HG03439 (cell line): ENCODE data around the gene COL23A1.

Experiments used
- ATAC-seq: cut with Tn5 transposase; IDR thresholded peaks from one replicate; pipeline ENCODE4 v1.9.1; 2021; ENCODE audit warnings: mild to moderate bottlenecking, moderate library complexity; ENCODE audit not compliant: unreplicated experiment

The COL23A1 gene

GRCh38 chr5:178349075-178349511, 241.1 kb downstream of the COL23A1 start:
- no peak for ATAC-seq

- no peak for ATAC-seq
Observed at GRCh38 chr5:178348356-178349074, 241.7 kb downstream of the COL23A1 start.

- no peak for ATAC-seq
Observed at GRCh38 chr5:178347956-178348355, 242.2 kb downstream of the COL23A1 start.

GRCh38 chr5:178346607-178347334, 243.4 kb downstream of the COL23A1 start:
- no peak for ATAC-seq

- ATAC-seq, result no peak
Observed at GRCh38 chr5:178343306-178343705, 246.9 kb downstream of the COL23A1 start.

GRCh38 chr5:178341851-178342140, 248.4 kb downstream of the COL23A1 start:
- no peak for ATAC-seq

GRCh38 chr5:178341091-178341850, 248.9 kb downstream of the COL23A1 start:
- ATAC-seq, result no peak

- no peak for ATAC-seq
Observed at GRCh38 chr5:178340637-178341036, 249.6 kb downstream of the COL23A1 start.

- no peak for ATAC-seq
Observed at GRCh38 chr5:178340187-178340586, 250.0 kb downstream of the COL23A1 start.

GRCh38 chr5:178339272-178339671, 250.9 kb downstream of the COL23A1 start:
- no peak for ATAC-seq

- no peak for ATAC-seq
Observed at GRCh38 chr5:178338750-178339144, 251.4 kb downstream of the COL23A1 start.

- no peak for ATAC-seq
Observed at GRCh38 chr5:178338126-178338749, 252.0 kb downstream of the COL23A1 start.

- ATAC-seq, result no peak
Observed at GRCh38 chr5:178337334-178337741, 252.9 kb downstream of the COL23A1 start.

- no peak for ATAC-seq
Observed at GRCh38 chr5:178336889-178337288, 253.3 kb downstream of the COL23A1 start.

- no peak for ATAC-seq
Observed at GRCh38 chr5:178335302-178336030, 254.7 kb downstream of the COL23A1 start.

- ATAC-seq, result no peak
Observed at GRCh38 chr5:178334861-178335260, 255.3 kb downstream of the COL23A1 start.

GRCh38 chr5:178333821-178334481, 256.2 kb downstream of the COL23A1 start:
- ATAC-seq, result no peak

- ATAC-seq, result no peak
Observed at GRCh38 chr5:178332210-178332641, 258.0 kb downstream of the COL23A1 start.

GRCh38 chr5:178331491-178331996, 258.6 kb downstream of the COL23A1 start:
- ATAC-seq, result no peak
